ENCODE data around the gene KLHL35.

The KLHL35 gene

DNA sequence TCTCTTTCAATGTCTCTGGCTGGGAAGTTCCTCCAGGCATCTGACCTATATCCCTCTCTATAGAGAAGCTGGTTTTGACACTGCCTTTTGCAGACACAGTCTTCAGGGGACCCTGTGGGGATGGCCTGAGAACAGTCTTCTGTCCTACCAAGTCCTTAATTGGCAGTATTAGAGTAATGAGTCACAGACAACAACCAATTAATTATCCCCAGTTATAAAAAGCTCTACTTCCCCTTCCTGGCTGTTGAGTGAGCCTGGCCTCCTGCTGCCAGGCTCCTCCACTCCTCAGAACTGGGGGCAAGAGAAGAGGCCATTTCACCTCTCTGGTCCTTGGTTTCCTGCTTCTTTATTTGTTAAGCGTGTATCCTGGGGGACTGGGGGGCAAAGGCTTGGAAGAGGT is 41.2 kb upstream of the KLHL35 start:
- peak; percentile 88 for DNase-seq (ENCODE audit: low read depth)
- no peak for TF ChIP-seq MYC (IDR thresholded peaks at IDR 0.05; ENCODE audit: low read depth, low read length)
- 0 out of 2 replicates have a peak, but pooled peaks have one; percentile 14 for TF ChIP-seq MAX (IDR thresholded peaks at IDR 0.05; ENCODE audit: low read depth, low read length)
- H3K4me3 ChIP-seq (ENCODE audit: low read depth, low read length) = no peak overlapping the region

DNA sequence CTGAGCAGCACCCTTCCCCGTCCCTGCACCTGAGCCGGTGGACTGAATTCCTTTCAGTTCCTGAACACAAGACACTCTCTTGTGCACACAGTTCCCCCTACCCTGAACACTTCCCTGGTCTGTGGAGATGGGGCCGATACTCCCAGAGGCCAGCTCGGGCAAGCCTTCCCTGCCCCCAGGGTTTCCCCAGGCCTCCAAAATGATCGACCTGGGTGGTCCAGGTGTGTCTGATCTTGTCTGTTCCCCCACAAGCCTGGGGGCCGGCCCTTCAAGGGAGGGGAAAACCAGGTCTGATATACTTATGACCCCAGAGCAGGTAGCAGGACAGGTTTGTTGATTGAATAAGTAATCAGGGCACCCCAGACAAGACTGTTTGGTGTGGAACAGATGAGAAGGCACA is 40.7 kb upstream of the KLHL35 start:
- DNase-seq (ENCODE audit: low read depth) = no peak
- TF ChIP-seq MYC (IDR thresholded peaks at IDR 0.05; ENCODE audit: low read depth, low read length) = no peak
- no peak for TF ChIP-seq POLR2A (IDR thresholded peaks at IDR 0.05; ENCODE audit: extremely low read depth, insufficient read length)
- TF ChIP-seq MAX (IDR thresholded peaks at IDR 0.05; ENCODE audit: low read depth, low read length) = no peak
- TF ChIP-seq, protein P1, sequence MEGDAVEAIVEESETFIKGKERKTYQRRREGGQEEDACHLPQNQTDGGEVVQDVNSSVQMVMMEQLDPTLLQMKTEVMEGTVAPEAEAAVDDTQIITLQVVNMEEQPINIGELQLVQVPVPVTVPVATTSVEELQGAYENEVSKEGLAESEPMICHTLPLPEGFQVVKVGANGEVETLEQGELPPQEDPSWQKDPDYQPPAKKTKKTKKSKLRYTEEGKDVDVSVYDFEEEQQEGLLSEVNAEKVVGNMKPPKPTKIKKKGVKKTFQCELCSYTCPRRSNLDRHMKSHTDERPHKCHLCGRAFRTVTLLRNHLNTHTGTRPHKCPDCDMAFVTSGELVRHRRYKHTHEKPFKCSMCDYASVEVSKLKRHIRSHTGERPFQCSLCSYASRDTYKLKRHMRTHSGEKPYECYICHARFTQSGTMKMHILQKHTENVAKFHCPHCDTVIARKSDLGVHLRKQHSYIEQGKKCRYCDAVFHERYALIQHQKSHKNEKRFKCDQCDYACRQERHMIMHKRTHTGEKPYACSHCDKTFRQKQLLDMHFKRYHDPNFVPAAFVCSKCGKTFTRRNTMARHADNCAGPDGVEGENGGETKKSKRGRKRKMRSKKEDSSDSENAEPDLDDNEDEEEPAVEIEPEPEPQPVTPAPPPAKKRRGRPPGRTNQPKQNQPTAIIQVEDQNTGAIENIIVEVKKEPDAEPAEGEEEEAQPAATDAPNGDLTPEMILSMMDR (IDR thresholded peaks at IDR 0.05; ENCODE audit: low read depth, low read length) = no peak
- no peak overlapping the region for H3K4me3 ChIP-seq (ENCODE audit: low read depth, low read length)

DNA sequence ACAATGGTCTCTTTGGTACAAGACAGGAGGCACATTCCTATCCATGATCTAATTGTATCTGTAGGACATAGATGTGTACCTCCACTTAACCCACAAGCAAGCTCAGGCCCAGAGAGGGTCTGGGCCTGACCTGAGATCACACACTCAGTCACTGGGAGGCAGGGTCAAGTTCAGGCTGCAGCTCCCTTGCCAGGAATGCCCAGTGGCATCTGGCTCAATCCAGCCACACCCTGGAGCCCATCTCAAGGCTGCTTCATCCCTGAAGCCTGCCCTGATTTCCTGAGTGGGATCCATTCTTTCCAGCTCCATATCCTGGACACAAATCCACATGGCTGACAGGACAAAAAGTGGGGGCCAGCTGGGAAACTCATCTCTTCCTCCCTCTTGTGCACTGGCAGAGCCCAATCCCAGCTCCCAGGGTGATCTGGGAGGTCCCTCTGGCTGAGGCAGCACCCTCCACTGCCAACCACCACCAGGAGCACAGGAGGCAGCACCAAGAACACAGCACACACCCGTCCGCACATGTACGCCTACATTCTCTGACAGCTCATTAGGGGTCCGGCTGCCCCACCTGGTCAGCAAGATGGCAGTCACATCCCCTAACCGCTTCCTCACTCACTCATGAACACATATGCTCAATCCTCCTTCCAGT is 39.2 kb upstream of the KLHL35 start:
- TF ChIP-seq, protein P1 (IDR thresholded peaks at IDR 0.05; ENCODE audit: low read depth, low read length) = no peak
- no peak for TF ChIP-seq MAX (IDR thresholded peaks at IDR 0.05; ENCODE audit: low read depth, low read length)
- no peak overlapping the region for H3K4me3 ChIP-seq (ENCODE audit: low read depth, low read length)
- DNase-seq (ENCODE audit: low read depth) = no peak

DNA sequence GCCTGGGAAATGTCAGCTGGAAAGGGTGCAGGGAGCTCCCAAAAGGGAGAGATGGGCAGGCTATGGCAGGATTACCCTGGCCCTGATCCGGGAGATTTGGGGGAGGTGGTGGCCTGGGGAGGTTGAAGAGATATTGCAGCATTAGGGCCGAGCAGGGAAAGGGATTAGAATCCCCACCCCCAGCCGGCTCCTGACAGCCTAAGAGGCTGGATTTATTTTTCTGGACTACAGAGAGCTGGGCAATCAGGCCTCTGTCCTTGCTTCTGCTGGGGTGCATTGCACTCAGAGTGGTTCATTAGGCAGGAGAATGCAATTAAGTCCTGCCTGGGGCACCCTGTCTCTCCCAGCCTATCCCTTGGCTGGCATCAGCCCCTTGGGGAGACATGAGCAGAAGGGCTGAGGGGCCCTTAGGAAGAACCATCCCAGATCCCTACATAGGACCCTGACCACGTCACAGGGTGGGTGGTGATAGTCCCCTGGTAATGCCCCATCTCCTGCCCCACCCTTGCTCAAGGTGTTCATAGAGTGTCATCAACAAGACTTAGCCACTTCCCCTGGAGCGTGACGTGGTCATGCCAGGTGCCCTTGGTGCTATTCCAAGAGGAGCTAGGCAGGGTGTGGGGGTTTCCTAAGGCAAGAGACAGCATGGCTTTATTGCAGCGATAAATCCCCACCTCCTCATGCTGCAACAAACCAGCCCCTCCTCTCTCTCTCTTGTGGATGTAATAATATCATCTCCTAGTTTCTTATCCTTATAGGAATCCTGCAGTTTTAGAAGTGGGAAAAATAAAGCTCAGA is 38.4 kb upstream of the KLHL35 start:
- no peak for TF ChIP-seq MYC (IDR thresholded peaks at IDR 0.05; ENCODE audit: low read depth, low read length)
- no peak for TF ChIP-seq POLR2A (IDR thresholded peaks at IDR 0.05; ENCODE audit: extremely low read depth, insufficient read length)
- TF ChIP-seq, protein P1 (IDR thresholded peaks at IDR 0.05; ENCODE audit: low read depth, low read length) = no peak
- no peak for TF ChIP-seq MAX (IDR thresholded peaks at IDR 0.05; ENCODE audit: low read depth, low read length)
- DNase-seq (ENCODE audit: low read depth) = no peak

GRCh38 chr11:75470476-75471080 is 37.6 kb upstream of the KLHL35 start:
- no peak overlapping the region for H3K4me3 ChIP-seq (ENCODE audit: low read depth, low read length)

More for the DNA sequence above, 38.4 kb upstream of the KLHL35 start:
- H3K4me3 ChIP-seq (ENCODE audit: low read depth, low read length) = no peak overlapping the region

More at GRCh38 chr11:75470476-75471080, 37.6 kb upstream of the KLHL35 start:
- TF ChIP-seq MYC (IDR thresholded peaks at IDR 0.05; ENCODE audit: low read depth, low read length) (no peak), MAX (IDR thresholded peaks at IDR 0.05; ENCODE audit: low read depth, low read length) (no peak), POLR2A (IDR thresholded peaks at IDR 0.05; ENCODE audit: extremely low read depth, insufficient read length) (no peak)
- TF ChIP-seq, protein P1 (IDR thresholded peaks at IDR 0.05; ENCODE audit: low read depth, low read length) = no peak
- no peak for DNase-seq (ENCODE audit: low read depth)
